LNCaP clone FGC (cell line): ENCODE measurements around the gene MACROD2.

Experiments used
- DNase-seq: peaks from one replicate; pipeline ENCODE4 v3.0.0-alpha.2; 2011; ENCODE audit warnings: low read depth
- H3K4me3 ChIP-seq: 2 replicates; pipeline ENCODE4 v1.5.1; 2011; ENCODE audit warnings: mild to moderate bottlenecking, low read depth, low read length, control low read depth
- CTCF ChIP-seq: IDR thresholded peaks from 2 replicates; pipeline ENCODE4 v1.5.1; 2012; ENCODE audit warnings: mild to moderate bottlenecking; ENCODE audit not compliant: control insufficient read depth, insufficient read depth; ENCODE audit errors: extremely low read depth

Gene MACROD2

GRCh38 chr20:14434384-14435136 lies 439.2 kb downstream of the MACROD2 start:
- H3K4me3 ChIP-seq = no peak overlapping the region
- DNase-seq = no peak
- TF ChIP-seq CTCF = no peak

GRCh38 chr20:14441201-14441600 lies 445.9 kb downstream of the MACROD2 start:
- H3K4me3 ChIP-seq = no peak overlapping the region
- DNase-seq = no peak
- no peak for TF ChIP-seq CTCF

GRCh38 chr20:14444106-14444505 lies 448.8 kb downstream of the MACROD2 start:
- H3K4me3 ChIP-seq = no peak overlapping the region
- no peak for DNase-seq
- no peak for TF ChIP-seq CTCF

- DNase-seq = no peak
- TF ChIP-seq CTCF = no peak
- H3K4me3 ChIP-seq = no peak overlapping the region
Observed at GRCh38 chr20:14445310-14445709, 450.0 kb downstream of the MACROD2 start.

- no peak for TF ChIP-seq CTCF
- no peak for DNase-seq
- no peak overlapping the region for H3K4me3 ChIP-seq
Observed at GRCh38 chr20:14445902-14446301, 450.6 kb downstream of the MACROD2 start.

- no peak overlapping the region for H3K4me3 ChIP-seq
- no peak for DNase-seq
- no peak for TF ChIP-seq CTCF
Observed at GRCh38 chr20:14446446-14446845, 451.1 kb downstream of the MACROD2 start.

GRCh38 chr20:14449323-14449722 lies 454.0 kb downstream of the MACROD2 start:
- TF ChIP-seq CTCF = no peak
- H3K4me3 ChIP-seq = no peak overlapping the region
- no peak for DNase-seq
